SK-N-SH (cell line): ENCODE results near the gene APBA3.

Experiments
- EP300 ChIP-seq, 2 experiments: IDR thresholded peaks; 2 replicates each; pipeline versions ENCODE4 v1.4.0 to v1.6.1; 2012; ENCODE audit warnings: borderline replicate concordance in 1 of 2, low read depth in 1 of 2, low read length in 1 of 2
- JUND ChIP-seq: IDR thresholded peaks from 2 replicates; pipeline ENCODE4 v1.4.0; 2012
- TEAD4 ChIP-seq: IDR thresholded peaks from 2 replicates; pipeline ENCODE4 v1.4.0; 2012; ENCODE audit warnings: mild to moderate bottlenecking, borderline replicate concordance; ENCODE audit not compliant: insufficient read depth
- YY1 ChIP-seq: IDR thresholded peaks from 2 replicates; pipeline ENCODE4 v1.4.0; 2012; ENCODE audit warnings: low read depth, mild to moderate bottlenecking

- TF ChIP-seq TEAD4 (no peak), JUND (no peak), EP300 (IDR thresholded peaks at IDR 0.05; ENCODE audit: borderline replicate concordance in 1 of 2, low read depth in 1 of 2, low read length in 1 of 2) (no peak), YY1 (no peak)
Observed at GRCh38 chr19:3759482-3760254, 1.8 kb downstream of the APBA3 start.
